SK-MEL-5 (cell line): ENCODE results near the gene CPEB1. TPM values are rescaled to one million over a fixed set of nuclear protein-coding genes. Genes with fewer than 3 reads are reported as not detected.
A peak's percentile ranks its signal among the peaks of the same experiment; 100 is the strongest.
"Not testable (repeated sequence)": the region's sequence is repeated elsewhere in the genome, so short reads cannot be mapped to it uniquely, and the experiment has no call there.

Experiments used
- DNase-seq: peaks from one replicate; pipeline ENCODE4 v3.0.0-alpha.2; 2016; ENCODE audit warnings: low read depth, low spot score
- in situ Hi-C: cut with HindIII; loops from 2 replicates; pipeline ENCODE4 v1.10.0; 2016; ENCODE audit warnings: low sequenced_read_pairs, high pct_unique_total_duplicates, low pct_unique_long_range_greater_than_20kb
- total RNA-seq: library from RNA; depleted of rRNA; stranded (reverse); fragments of >200 nt; shearing (Covaris generic); gene quantifications from 2 replicates; pipeline ENCODE4 v1.2.3, GENCODE V29; 2014

Gene CPEB1
- total RNA-seq, 1 experiment from 2014 or later, result 14.1 TPM

DNA sequence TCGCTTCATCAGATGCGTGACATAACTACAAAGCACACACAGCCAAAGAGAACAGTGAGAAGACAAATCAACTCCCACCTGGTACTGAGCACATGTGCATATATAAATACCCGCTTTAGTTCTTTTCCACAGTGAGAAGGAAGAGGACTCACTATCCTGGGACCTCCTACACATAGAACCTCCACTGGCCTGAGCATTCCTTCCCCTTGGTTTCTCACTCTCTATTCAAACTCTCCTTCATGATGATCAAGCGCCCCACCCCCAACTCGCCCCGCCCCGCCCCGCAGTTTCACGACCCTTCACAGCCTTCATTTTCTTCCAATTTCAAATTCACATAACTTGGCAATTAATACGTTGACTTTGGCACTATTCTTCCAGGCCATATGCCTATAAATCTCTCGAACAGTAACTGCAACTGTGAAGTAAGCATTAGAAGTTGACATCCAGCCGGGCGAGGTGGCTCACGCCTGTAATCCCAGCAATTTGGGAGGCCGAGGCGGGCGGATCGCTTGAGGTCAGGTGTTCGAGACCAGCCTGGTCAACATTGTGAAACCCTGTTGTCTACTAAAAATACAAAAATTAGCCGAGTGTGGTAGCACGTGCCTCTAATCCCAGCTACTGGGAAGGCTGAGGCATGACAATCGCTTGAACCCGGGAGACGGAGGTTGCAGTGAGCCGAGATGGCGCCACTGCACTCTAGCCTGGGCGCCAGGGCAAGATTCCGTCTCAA, 108.0 kb downstream of the CPEB1 start:
- in situ Hi-C loops, result no loop called here
- no peak for DNase-seq

DNA sequence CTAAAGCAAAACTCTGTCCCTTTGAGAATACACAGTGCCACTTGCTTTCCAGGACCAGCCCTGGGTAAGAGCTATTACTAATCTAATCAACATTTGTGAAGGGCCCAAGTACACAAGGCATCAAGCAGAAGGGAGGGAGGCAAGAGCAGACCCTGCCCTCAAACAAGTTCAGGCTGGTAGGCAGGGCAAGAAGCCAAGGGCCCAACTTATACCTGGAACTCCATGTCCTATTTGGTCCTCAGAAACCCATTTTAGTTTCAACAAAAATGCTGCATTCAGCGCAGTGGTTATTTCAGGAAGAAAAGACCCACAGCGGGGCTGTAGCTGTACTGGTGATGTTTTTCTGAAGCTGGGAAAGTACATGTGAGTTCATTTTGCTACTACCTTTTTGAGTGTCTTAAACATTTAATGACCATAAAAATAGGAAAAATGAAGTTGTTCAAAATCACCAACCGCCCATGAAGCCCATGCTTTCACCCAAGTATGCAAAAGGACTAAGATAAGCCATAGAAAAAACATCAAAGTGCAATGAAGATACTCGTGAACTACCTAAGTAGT, 109.7 kb downstream of the CPEB1 start:
- in situ Hi-C loops, result no loop called here
- DNase-seq, result no peak

DNA sequence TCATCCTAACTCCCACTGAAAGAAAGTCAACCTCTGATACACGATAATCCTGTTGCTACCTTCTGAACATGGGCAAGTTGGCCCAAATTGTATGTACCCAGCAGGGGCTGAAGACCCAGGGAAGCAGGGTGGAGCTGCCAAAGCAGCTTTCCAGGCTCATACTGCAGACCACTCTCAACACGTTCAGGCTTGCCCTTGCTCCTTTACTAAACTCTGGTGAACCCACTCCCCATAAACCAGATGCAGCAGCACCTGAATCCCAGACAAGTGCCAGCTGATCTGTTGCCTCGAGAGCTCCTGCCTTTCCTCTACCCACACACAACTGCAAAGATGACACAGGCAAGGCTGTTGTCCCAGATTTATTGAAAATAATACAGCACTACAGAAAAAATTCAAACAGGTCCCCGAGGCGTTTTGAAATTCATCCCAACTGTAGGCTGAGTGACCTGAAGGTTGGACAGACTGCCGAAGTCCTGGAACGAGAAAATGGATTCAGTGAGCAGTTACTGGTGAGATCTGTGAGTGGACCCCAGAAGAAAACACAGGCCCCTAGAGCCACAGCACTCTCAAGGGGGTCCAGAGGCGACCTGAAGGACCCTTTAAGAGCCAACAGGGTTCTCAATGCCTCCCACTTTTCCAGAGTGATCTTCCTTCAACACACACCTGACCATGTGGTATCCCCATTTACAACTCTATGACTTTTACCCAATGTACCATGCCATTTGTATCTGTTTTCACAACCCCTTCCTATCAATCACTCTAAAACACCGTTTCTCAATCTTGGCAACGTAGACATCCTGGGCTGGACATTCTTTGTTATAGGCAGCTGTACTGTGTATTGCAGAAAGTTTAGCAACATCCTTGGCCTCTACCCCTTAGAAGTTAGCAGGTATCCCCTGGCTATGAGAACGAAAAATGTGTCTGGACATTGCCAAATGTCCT, 110.5 kb downstream of the CPEB1 start:
- in situ Hi-C loops, result no loop called here
- no peak for DNase-seq

DNA sequence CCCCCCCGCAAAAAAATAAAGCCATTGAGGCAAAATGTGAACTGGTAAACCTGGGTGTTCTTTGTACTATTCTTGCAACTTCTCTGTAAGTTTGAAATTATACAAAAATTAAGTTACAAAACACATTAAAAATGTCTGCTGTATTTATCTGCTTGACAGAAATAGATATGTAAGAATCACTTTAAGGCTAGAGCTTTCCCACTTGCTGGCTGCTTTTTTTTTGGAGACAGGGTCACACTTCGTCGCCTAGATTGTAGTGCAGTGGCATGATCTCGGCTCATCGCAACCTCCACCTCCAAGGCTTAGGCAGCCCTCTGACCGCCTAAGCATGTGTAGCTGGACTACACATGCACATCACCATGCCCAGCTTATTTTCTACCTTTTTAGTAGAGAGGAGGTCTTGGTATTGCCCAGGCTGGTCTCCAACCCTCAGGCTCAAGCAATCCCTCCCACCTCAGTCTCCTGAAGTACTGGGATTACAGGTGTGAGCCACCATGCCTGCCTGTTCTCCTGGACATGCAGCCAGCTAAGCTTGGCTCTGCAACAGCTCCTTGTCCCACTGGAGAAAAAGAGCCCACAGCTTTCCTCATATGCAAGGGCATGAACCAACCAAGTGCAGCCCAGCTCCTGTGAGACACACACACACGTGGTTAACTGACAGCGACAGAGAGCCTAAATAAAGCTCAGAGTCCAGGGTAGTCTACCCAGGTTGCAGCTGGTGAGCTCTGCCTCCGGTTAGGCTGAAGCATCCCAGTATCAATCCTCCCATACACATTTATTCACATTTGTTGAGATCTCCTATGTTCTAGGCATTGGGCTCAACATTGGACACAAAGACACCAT, 111.4 kb downstream of the CPEB1 start:
- in situ Hi-C loops, result no loop called here
- peak; percentile 41 for DNase-seq

DNA sequence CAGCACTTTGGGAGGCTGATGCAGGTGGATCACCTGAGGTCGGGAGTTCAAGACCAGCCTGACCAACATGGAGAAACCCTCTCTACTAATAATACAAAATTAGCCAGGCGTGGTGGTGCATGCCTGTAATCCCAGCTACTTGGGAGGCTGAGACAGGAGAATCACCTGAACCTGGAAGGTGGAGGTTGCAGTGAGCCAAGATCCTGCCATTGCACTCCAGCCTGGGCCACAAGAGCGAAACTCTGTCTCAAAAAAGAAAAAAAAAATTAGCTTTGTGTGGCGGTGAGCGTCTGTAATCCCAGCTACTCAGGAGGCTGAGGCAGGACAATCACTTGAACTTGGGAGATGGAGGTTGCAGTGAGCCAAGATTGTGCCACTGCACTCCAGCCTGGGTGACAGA, 112.0 kb downstream of the CPEB1 start:
- DNase-seq, in situ Hi-C loops: not testable (repeated sequence)

DNA sequence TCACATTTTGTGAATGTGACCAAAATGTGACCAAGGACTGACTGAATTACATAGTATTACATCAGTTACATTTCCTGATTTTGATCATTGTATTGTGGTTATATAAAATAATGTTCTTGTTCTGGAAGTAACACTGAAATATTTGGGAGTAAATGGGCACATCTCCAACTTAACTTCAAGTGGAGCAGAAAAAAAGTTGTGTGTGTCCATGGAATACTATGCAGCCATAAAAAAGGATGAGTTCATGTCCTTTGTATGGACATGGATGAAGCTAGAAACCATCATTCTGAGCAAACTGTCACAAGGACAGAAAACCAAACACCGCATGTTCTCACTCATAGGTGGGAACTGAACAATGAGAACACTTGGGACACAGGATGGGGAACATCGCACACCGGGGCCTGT, 112.7 kb downstream of the CPEB1 start:
- in situ Hi-C loops, DNase-seq: not testable (repeated sequence)

DNA sequence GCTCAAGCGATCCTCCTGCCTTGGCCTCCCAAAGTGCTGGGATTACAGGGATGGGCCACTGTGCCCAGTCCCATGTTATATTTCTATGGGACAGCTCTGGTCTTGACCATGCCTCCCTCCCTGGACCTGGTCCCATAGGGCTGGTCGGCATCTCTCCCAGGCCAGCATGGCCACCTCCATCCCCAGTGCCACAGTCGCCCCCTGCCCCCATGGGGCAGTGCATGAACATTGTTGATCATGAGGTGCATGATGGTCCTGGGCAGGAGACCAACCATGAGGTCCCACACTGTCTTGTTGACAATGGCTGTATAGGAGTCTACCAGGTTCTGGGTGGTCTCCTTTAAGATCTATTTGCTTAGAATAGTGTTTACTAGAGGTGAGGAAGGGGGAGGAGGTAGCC, 113.4 kb downstream of the CPEB1 start:
- DNase-seq, result no peak
- in situ Hi-C loops, result no loop called here

DNA sequence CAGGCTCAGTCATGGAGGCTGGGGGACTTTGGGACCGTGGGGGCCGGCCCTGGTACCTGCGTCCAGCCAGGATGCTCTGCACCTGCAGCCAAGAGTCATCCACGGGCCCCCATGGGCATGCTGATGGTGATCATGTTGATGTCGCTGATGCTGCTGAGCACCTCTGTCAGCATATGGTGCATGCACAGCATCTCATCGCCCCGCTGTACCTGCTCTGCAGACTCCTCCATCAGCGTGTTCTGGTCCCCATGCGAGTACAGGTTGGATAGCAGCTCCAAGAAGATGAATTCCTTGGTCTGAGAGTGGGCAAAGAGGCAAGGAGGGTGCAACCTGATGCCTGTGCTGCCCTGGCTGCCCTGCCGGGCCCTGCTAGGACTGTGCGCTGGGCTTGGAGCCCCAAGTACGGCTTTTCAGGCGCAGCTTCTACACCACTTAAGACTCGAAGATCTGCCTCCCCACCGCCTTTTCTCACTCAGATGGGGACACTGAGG, 114.1 kb downstream of the CPEB1 start:
- no peak for DNase-seq
- in situ Hi-C loops, result no loop called here

DNA sequence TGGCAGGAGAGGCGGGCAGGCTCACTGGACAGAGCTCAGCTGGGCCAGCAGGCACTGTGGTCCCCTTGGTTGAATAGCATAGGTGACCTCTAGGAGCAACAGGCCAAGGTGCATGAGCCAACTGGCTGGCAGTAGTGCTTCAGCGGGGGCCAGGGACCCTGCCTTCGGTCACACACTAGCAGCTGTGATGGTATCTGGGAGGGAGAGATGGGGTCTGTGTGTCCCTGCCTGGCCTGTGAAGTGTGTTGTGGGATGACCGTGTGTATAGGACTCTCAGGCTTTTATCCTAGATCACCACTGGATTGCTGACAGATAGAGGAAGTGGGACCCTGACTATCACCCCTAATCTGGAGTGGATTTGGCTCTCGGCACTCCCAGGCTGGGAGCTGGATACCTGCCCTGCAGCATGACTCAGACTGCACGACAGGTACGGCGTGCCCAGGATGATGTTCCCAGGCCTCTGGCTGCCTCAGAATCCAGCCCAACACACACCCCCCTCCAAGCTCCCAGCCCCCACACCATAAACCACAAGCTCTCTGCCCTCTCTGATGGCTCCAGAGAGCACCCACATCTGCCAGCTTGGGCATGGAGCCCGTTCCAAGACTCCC, 114.7 kb downstream of the CPEB1 start:
- DNase-seq, result no peak
- in situ Hi-C loops, result no loop called here

DNA sequence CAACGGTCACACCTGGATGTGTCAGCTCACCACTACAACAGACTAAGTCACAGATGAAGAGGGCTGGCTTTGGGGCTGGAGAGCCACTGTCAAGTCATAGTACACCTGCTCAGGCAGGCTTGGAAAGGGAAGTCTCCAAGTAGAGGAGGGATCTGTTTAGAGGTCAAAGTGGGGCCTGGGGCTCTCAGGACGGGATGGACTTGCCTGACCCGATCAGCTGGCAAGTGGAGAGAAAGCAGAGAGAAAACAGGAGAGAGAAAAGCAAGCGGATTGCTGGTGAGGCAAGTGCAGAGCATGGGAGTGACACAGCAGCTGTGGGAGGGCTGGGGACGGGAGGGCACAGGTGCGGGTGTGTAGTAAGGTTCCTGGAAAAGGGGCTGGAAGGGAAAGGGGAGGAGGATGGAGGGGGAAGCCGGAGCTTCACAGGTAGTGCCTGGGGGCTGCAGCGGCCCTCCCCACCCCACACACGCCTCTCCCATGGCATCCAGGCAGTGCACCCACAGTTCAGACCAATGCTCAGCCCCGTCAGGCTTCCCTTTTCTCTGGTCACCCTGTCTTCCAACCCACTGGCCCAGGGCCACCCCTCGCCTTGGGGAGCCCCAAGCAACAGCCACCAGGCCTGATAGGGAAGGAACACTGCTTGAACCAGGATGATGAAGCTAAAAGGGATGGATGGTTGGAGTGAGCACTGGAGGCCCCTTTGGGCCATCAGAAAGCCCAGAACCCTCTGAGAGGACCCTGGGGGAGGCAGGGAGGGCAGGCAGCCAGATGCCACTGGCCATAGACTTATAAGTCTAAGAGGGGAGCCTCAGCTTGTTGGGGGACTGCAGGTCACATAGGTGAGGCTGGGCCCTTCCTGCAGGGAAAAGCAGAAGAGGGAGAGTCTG, 115.4 kb downstream of the CPEB1 start:
- in situ Hi-C loops, result no loop called here
- DNase-seq, result no peak

DNA sequence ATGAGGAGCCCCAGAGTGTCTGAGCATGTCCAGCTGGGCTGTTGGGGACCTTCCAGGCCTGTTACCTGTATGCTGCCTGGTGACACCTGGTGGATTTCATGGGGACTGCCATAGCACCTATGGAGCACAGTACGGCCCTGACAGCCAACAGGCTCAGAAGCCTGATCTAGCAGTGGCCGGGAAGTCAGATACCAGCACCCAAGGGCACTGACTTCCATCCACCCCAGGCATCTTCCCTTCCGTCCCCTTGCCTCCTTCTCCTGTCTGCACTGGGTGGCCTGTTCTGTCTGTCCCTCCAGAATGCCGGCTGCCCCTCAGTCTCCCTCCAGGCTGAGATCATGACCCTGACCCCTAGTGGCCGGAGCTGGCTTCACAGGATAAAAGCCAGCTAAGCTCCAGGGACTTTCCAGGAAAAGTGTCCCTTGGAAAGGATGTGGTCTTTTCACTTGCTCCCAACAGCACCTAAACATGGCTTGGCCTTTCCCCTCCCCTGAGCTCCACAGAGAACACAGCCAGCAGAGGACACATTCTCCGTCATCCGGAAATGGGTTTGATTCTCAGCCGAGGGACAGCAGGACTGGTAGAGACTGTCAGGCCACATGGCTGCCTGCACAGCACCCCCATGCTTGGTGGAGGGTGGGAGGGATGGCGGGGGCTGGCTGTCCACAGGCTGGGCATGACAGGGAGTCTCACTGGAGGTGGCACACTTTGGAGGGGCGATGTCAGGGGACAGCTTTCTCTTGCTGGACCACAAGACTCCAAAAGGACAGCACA, 116.4 kb downstream of the CPEB1 start:
- peak; percentile 73 for DNase-seq
- in situ Hi-C loops, result no loop called here

DNA sequence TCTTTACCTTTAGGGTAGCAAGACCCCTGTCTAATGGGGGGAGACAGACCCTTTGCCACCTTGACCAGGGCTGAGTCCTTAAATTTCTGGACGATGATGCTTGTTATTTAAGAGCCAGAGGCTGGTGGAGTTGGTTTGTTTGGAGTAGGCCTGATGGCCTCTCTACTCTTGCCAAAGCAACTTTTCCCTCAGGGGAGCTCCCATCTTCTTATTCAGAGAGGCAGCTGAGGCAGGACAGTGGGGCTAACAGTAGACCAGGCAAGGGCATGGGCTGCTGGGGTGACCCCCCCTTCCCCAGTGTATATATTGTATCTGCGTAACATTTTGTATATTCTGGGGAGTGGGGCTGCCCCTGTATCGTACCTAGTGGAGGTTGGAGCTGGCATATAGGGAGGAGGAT, 117.2 kb downstream of the CPEB1 start:
- no peak for DNase-seq
- in situ Hi-C loops, result no loop called here

DNA sequence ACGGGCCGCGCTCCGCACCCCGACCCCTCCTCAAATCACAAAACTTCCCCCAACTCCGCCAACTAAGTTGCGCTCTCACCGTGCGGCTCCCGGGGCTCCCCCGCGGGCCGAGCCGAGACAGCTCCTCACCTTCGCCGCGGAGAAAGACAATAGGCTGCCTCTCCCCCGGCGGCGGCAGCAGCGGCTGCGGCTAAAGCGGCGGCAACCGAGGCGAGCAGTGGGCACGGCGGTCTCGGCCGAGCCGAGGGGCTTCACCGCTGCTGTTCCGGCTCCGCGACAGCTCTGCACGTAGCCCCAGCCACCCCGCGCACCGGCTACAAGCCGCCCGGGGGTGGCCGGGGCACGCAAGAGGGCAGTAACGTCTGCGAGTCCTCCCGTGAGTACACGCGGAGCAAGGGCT, 133.6 kb downstream of the CPEB1 start:
- in situ Hi-C loops, DNase-seq: not testable (repeated sequence)

DNA sequence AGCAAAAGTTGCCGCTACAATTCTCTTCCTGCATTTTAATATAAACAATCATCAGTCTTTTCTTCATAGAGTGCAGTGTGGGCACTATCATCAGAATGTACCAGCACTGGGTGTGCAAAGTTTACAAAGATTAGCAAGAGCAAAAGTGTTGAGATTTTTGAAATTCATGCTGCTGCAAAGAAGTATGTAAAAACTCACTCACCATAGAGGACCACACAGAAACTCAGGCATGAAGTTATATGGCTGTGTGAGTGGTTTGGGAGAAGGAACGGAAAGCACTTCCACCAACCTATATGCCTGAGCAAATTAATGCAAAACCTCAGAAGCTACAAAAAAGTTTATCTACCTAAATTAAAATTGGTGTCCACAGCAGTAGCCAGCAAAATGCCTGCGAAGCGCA, 139.5 kb downstream of the CPEB1 start:
- DNase-seq, in situ Hi-C loops: not testable (repeated sequence)

DNA sequence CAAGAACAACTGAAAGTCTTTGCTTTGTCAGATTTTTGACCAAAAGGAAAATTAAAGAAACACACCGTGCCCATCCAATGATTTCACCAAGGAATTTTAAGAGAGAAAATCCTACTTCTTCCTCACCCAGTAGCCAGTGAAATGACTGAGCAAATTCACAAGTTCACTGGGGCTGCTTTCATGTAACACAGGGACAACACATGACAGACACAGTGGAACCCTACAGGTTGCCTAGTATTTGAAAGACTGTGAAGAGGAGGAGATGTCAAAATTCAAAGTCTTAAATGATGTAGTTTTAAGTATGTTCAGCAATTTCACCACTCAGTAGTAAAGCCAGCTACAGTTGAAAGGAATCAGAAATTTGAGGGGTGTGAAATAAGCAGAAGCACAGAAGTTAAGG, 140.1 kb downstream of the CPEB1 start:
- in situ Hi-C loops, DNase-seq: not testable (repeated sequence)

DNA sequence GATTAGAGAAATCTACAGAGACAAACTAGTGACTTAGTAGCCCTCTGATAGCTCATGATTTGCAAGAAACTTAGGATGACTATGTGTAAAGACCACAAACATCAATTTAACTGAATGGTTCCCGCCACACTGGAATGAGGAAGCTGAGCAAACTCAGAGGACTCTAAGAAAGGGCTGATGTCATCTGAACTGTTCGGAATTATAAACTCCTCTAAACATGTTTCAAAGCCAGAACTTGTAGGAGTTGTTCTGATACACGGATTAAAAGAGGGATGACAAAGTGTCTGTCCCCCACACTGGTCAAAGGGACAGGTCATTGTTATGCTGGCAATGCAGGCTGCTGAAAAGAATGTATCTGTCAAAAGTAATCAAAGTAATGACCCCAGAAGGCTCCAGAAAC, 141.3 kb downstream of the CPEB1 start:
- DNase-seq, in situ Hi-C loops: not testable (repeated sequence)
